DND-41 (cell line): ENCODE data around the gene SPSB1.

ENCODE experiments used
- ATAC-seq: fragments of 200-7000 bp; cut with Tn5 transposase; 3 replicates; pipeline ENCODE4 v1.9.1; 2021; ENCODE audit warnings: low read depth; ENCODE audit not compliant: insufficient read depth
- DNase-seq: peaks from one replicate; pipeline ENCODE4 v3.0.0-alpha.2; 2020
- H2AFZ ChIP-seq: 2 replicates; pipeline ENCODE4 v1.6.0; 2012; ENCODE audit warnings: low read depth, low read length
- H3K27ac ChIP-seq: 2 replicates; pipeline ENCODE4 v1.5.1; 2012; ENCODE audit warnings: low read length, inconsistent platforms
- H3K27me3 ChIP-seq: fragments of 200-600 bp; sonication (generic); 2 replicates; pipeline ENCODE4 v1.6.0; 2012; ENCODE audit warnings: low read length, mild to moderate bottlenecking, inconsistent platforms; ENCODE audit not compliant: insufficient read depth, poor library complexity
- H3K36me3 ChIP-seq: 2 replicates; pipeline ENCODE4 v1.5.1; 2012; ENCODE audit warnings: low read length, inconsistent platforms; ENCODE audit not compliant: insufficient read depth
- H3K4me1 ChIP-seq: 2 replicates; pipeline ENCODE4 v1.5.1; 2012; ENCODE audit warnings: mild to moderate bottlenecking, low read length; ENCODE audit not compliant: insufficient read depth
- H3K4me2 ChIP-seq: 2 replicates; pipeline ENCODE4 v1.6.0; 2012; ENCODE audit warnings: mild to moderate bottlenecking, moderate library complexity, low read length, inconsistent platforms; ENCODE audit not compliant: insufficient read depth
- H3K4me3 ChIP-seq, 2 experiments: fragments of 200-600 bp in 1 of 2; shearing (Covaris generic) in 1 of 2; 2 replicates each; pipeline ENCODE4 v1.5.1; 2012 to 2016; ENCODE audit warnings: inconsistent platforms in 2 of 2, low read length in 2 of 2, mild to moderate bottlenecking in 2 of 2, low read depth in 1 of 2, moderate library complexity in 1 of 2
- H3K79me2 ChIP-seq: 2 replicates; pipeline ENCODE4 v1.6.0; 2012; ENCODE audit warnings: low read length, inconsistent platforms; ENCODE audit not compliant: insufficient read depth
- H3K9ac ChIP-seq: 2 replicates; pipeline ENCODE4 v1.6.0; 2012; ENCODE audit warnings: low read depth, mild to moderate bottlenecking, inconsistent platforms, low read length, moderate library complexity
- H3K9me3 ChIP-seq: 2 replicates; pipeline ENCODE4 v1.5.1; 2012; ENCODE audit warnings: low read length, moderate library complexity, mild to moderate bottlenecking, inconsistent platforms; ENCODE audit not compliant: insufficient read depth, severe bottlenecking
- H4K20me1 ChIP-seq: 2 replicates; pipeline ENCODE4 v1.6.0; 2012; ENCODE audit warnings: low read length; ENCODE audit not compliant: insufficient read depth
- CTCF ChIP-seq: IDR thresholded peaks from 2 replicates; pipeline ENCODE4 v1.5.1; 2012; ENCODE audit warnings: borderline replicate concordance, low read length, moderate library complexity, mild to moderate bottlenecking; ENCODE audit not compliant: poor library complexity, severe bottlenecking; ENCODE audit errors: extremely low read depth
- EZH2 ChIP-seq: IDR thresholded peaks from 3 replicates; pipeline ENCODE4 v1.6.1; 2012; ENCODE audit warnings: borderline replicate concordance, low read depth, mild to moderate bottlenecking, moderate library complexity, low read length, inconsistent platforms; ENCODE audit not compliant: severe bottlenecking

The SPSB1 gene

DNA sequence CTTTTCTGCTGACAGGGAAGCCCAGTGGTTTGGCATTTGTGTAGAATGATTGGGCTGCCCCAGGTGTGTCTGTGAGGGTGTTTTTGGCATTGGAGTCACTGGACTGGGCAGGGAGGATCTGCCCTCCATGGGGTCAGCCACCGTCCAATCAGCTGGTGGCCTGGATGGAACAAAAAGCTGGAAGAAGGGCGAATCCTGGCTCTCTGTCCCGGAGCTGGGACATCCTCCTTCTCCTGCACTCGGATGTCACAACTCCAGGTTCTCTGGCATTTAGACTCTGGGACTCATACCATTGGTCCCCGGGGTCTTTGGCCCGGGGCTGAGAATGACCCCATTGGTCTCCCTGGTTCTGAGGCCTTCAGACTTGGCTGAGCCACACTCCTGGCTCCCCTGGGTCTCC lies 11.2 kb downstream of the SPSB1 start:
- no peaks in the 10 kb centered on the region for H3K9me3 ChIP-seq
- H3K36me3 ChIP-seq, result peaks cover 49% of the 10 kb centered on the region
- H3K27ac ChIP-seq, result 0 out of 2 replicates have a peak overlapping the region, but pooled peaks have one; percentile 11
- ATAC-seq (no peak), DNase-seq (no peak)
- peaks cover 95% of the 10 kb centered on the region for H4K20me1 ChIP-seq
- no peaks in the 10 kb centered on the region for H3K27me3 ChIP-seq
- H3K4me1 ChIP-seq, result peaks cover 44% of the 10 kb centered on the region
- H3K79me2 ChIP-seq, result peaks cover 99% of the 10 kb centered on the region
- TF ChIP-seq EZH2 (no peak), CTCF (no peak)
- no peak overlapping the region for H3K4me3 ChIP-seq
- H3K4me2 ChIP-seq, result 0 out of 2 replicates have a peak overlapping the region, but pooled peaks have one; percentile 2
- H2AFZ ChIP-seq, result no peak overlapping the region
- H3K9ac ChIP-seq, result no peak overlapping the region

- ATAC-seq (no peak), DNase-seq (no peak)
- Histone ChIP-seq H3K4me2 (no peak overlapping the region), H3K27ac (peak overlapping the region; percentile 25; the same call in 1 of the 2 replicates), H3K9me3 (no peaks in the 10 kb centered on the region), H3K9ac (no peak overlapping the region), H3K4me3 (no peak overlapping the region), H3K79me2 (peaks cover 100% of the 10 kb centered on the region), H3K4me1 (peaks cover 44% of the 10 kb centered on the region), H3K27me3 (no peaks in the 10 kb centered on the region), H4K20me1 (peaks cover 100% of the 10 kb centered on the region), H3K36me3 (peaks cover 48% of the 10 kb centered on the region), H2AFZ (no peak overlapping the region)
- TF ChIP-seq EZH2 (no peak), CTCF (no peak)
Observed at GRCh38 chr1:9305216-9305615, 12.5 kb downstream of the SPSB1 start.

DNA sequence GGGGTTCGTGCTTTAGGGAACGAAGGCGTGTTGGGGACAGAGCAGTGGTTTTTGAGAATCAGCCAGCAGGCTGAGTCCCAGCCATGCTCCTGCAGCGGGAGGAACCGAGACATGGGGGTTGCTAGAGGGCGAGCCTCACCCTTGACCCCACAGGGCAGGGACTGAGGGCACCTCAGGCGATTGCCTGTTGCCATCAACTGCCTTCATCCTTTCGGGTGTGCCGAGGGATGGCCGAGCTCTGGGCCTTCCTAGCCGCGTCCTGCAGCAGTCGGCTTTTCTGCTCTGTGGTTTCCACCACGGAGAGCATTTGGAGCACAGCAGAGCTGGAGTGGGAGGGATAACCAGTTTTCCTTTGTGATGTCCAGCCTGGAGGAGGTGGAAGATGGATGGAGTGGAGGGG lies 13.3 kb downstream of the SPSB1 start:
- TF ChIP-seq EZH2 (no peak), CTCF (no peak)
- ATAC-seq, result no peak
- H3K4me1 ChIP-seq, result peaks cover 37% of the 10 kb centered on the region
- H3K4me2 ChIP-seq, result no peak overlapping the region
- no peak overlapping the region for H3K4me3 ChIP-seq
- no peaks in the 10 kb centered on the region for H3K9me3 ChIP-seq
- peaks cover 40% of the 10 kb centered on the region for H3K36me3 ChIP-seq
- peaks cover 100% of the 10 kb centered on the region for H3K79me2 ChIP-seq
- H2AFZ ChIP-seq, result no peak overlapping the region
- no peak for DNase-seq
- no peak overlapping the region for H3K27ac ChIP-seq
- H3K9ac ChIP-seq, result no peak overlapping the region
- H4K20me1 ChIP-seq, result peaks cover 100% of the 10 kb centered on the region
- H3K27me3 ChIP-seq, result no peaks in the 10 kb centered on the region

DNA sequence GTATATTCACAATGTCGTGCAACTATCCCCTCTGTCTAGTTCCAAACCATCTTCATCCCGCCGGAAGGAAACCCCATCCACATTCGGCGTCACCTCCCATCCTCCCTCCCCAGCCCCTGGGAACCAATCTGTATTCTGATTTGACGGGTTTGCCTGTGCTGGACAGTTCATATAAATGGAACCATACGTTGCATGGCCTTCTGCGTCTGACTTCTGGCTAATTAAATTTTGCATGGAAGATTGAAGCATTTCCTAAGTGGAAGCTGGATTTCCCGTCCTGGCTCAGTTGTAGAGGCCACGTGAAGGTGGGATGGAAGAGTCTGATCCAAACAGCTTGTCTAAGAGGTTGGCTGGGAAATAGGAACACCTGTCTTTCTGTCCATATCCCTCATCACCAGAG lies 14.6 kb downstream of the SPSB1 start:
- peaks cover 100% of the 10 kb centered on the region for H3K79me2 ChIP-seq
- H3K36me3 ChIP-seq, result peaks cover 30% of the 10 kb centered on the region
- no peak for DNase-seq
- no peak overlapping the region for H3K9ac ChIP-seq
- no peak for TF ChIP-seq CTCF
- TF ChIP-seq EZH2, result no peak
- no peaks in the 10 kb centered on the region for H3K27me3 ChIP-seq
- H3K27ac ChIP-seq, result no peak overlapping the region
- no peak overlapping the region for H3K4me3 ChIP-seq
- H2AFZ ChIP-seq, result no peak overlapping the region
- peaks cover 26% of the 10 kb centered on the region for H3K4me1 ChIP-seq
- H3K4me2 ChIP-seq, result no peak overlapping the region
- ATAC-seq, result no peak
- no peaks in the 10 kb centered on the region for H3K9me3 ChIP-seq
- H4K20me1 ChIP-seq, result peaks cover 100% of the 10 kb centered on the region
